ENCODE data around the gene ZSWIM1.

- TF ChIP-seq CTCF (IDR thresholded peaks at IDR 0.05), result no peak
- TF ChIP-seq POLR2A (IDR thresholded peaks at IDR 0.05), result peak; percentile 58
These were observed 46.9 kb upstream of the ZSWIM1 start for GRCh38 chr20:45833883-45834796.
